ENCODE data around the gene GDF11.

DNA sequence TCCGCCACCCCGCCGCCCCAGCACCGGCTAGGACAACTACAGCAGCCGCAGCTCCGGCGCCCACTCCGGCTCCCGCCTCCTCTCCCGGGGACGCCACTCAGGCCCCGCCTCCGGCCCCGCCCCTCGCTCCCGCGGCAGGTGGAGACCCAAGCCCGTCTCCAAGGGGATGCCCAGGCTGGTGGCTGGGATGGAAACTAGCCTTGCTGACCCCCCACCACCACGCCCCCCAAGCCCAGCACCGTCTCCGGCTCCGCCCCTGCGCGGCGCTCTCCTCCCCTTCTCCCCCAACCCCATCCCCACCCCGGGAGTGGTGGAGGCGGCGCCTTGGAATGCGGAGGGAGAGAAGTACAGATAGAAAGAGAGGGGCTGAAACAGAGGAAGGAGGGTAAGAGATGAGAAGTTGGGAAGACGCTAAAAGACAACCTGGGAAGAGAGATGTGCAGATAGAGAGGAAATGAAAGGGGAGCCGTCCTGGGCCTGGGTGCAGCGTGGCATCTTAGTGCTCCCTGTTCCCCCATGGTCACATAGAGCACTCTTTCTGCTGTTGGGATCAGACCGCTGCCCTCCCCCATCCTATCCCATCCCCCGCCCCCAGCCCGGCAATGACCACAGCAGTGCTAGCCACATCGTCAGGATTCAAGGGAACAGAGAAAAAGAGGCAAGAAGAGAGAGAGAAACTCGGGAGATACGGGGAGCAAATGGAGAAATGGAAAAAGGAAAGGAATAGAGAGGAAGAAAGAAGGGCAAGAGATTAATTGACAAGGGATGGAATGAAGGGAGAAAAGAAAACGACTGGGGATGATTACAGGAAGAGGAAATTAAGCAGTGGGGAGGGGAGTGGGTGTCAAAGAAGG lies 34.9 kb upstream of the GDF11 start, which contains the start of gene ITGA7:
- TF ChIP-seq, protein P1, sequence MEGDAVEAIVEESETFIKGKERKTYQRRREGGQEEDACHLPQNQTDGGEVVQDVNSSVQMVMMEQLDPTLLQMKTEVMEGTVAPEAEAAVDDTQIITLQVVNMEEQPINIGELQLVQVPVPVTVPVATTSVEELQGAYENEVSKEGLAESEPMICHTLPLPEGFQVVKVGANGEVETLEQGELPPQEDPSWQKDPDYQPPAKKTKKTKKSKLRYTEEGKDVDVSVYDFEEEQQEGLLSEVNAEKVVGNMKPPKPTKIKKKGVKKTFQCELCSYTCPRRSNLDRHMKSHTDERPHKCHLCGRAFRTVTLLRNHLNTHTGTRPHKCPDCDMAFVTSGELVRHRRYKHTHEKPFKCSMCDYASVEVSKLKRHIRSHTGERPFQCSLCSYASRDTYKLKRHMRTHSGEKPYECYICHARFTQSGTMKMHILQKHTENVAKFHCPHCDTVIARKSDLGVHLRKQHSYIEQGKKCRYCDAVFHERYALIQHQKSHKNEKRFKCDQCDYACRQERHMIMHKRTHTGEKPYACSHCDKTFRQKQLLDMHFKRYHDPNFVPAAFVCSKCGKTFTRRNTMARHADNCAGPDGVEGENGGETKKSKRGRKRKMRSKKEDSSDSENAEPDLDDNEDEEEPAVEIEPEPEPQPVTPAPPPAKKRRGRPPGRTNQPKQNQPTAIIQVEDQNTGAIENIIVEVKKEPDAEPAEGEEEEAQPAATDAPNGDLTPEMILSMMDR (IDR thresholded peaks at IDR 0.05): no peak
- no peak for TF ChIP-seq POLR2A (IDR thresholded peaks at IDR 0.05; ENCODE audit: low read length)
- TF ChIP-seq TP53 (CRISPR knock-in tag; IDR thresholded peaks at IDR 0.05): no peak
- no peak for TF ChIP-seq SMC3 (IDR thresholded peaks at IDR 0.05)
- TF ChIP-seq, protein P2, sequence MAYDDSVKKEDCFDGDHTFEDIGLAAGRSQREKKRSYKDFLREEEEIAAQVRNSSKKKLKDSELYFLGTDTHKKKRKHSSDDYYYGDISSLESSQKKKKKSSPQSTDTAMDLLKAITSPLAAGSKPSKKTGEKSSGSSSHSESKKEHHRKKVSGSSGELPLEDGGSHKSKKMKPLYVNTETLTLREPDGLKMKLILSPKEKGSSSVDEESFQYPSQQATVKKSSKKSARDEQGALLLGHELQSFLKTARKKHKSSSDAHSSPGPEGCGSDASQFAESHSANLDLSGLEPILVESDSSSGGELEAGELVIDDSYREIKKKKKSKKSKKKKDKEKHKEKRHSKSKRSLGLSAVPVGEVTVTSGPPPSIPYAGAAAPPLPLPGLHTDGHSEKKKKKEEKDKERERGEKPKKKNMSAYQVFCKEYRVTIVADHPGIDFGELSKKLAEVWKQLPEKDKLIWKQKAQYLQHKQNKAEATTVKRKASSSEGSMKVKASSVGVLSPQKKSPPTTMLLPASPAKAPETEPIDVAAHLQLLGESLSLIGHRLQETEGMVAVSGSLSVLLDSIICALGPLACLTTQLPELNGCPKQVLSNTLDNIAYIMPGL (CRISPR knock-in tag; IDR thresholded peaks at IDR 0.05; ENCODE audit: borderline replicate concordance): no peak
- no peak for TF ChIP-seq CHD2 (IDR thresholded peaks at IDR 0.05; ENCODE audit: low read length, partially characterized antibody)
- TF ChIP-seq SREBF2 (IDR thresholded peaks at IDR 0.05): no peak
